GM18507 (cell line): Measurements from ENCODE around the gene ADORA2A.

Experiments used
- DNase-seq: peaks from one replicate; pipeline ENCODE4 v3.0.0; 2011; ENCODE audit warnings: low read depth; ENCODE audit not compliant: insufficient read length; ENCODE audit errors: extremely low spot score
- FAIRE-seq: peaks from 2 replicates; lab custom pipeline; 2011; peaks lifted over from hg19 to GRCh38; lab: Jason Lieb, UNC

Gene ADORA2A

GRCh38 chr22:24444251-24444650 is 16.9 kb downstream of the ADORA2A start:
- FAIRE-seq (no peak), DNase-seq (no peak)

GRCh38 chr22:24444729-24445466 is 17.5 kb downstream of the ADORA2A start:
- FAIRE-seq: no peak
- no peak for DNase-seq

GRCh38 chr22:24445481-24446259 is 18.3 kb downstream of the ADORA2A start:
- no peak for DNase-seq
- no peak for FAIRE-seq

- DNase-seq (no peak), FAIRE-seq (no peak)
Observed at GRCh38 chr22:24446260-24446611, 18.8 kb downstream of the ADORA2A start.

- DNase-seq: no peak
- FAIRE-seq: no peak
Observed at GRCh38 chr22:24450610-24451009, 23.2 kb downstream of the ADORA2A start.

- FAIRE-seq: no peak
Observed at GRCh38 chr22:24451162-24451561, 23.8 kb downstream of the ADORA2A start.

GRCh38 chr22:24453853-24454252 is 26.5 kb downstream of the ADORA2A start:
- no peak for DNase-seq
- no peak for FAIRE-seq

More at GRCh38 chr22:24451162-24451561, 23.8 kb downstream of the ADORA2A start:
- DNase-seq: no peak

- FAIRE-seq: no peak
- no peak for DNase-seq
Observed at GRCh38 chr22:24455039-24455438, 27.6 kb downstream of the ADORA2A start.

- no peak for DNase-seq
- no peak for FAIRE-seq
Observed at GRCh38 chr22:24455751-24456426, 28.5 kb downstream of the ADORA2A start.

- DNase-seq (no peak), FAIRE-seq (no peak)
Observed at GRCh38 chr22:24457894-24458420, 30.6 kb downstream of the ADORA2A start.

- DNase-seq (no peak), FAIRE-seq (no peak)
Observed at GRCh38 chr22:24459911-24460310, 32.5 kb downstream of the ADORA2A start.

GRCh38 chr22:24460418-24461089 is 33.2 kb downstream of the ADORA2A start:
- FAIRE-seq (peak; percentile 55), DNase-seq (no peak)

GRCh38 chr22:24463071-24463760 is 35.8 kb downstream of the ADORA2A start:
- no peak for DNase-seq
- FAIRE-seq: no peak

- FAIRE-seq (no peak), DNase-seq (no peak)
Observed at GRCh38 chr22:24465566-24465965, 38.2 kb downstream of the ADORA2A start.

GRCh38 chr22:24465975-24466374 is 38.6 kb downstream of the ADORA2A start:
- FAIRE-seq: no peak
- DNase-seq: no peak

GRCh38 chr22:24466716-24467328 is 39.4 kb downstream of the ADORA2A start:
- FAIRE-seq: no peak
- no peak for DNase-seq

GRCh38 chr22:24467340-24467739 is 39.9 kb downstream of the ADORA2A start:
- FAIRE-seq: no peak
- no peak for DNase-seq

GRCh38 chr22:24471570-24471969 is 44.2 kb downstream of the ADORA2A start:
- FAIRE-seq: no peak
- no peak for DNase-seq

GRCh38 chr22:24473284-24473683 is 45.9 kb downstream of the ADORA2A start:
- FAIRE-seq (no peak), DNase-seq (no peak)
